Measurements from ENCODE around the gene RAB41.
A peak's percentile ranks its signal among the peaks of the same experiment; 100 is the strongest.
"Not testable (repeated sequence)": the region's sequence is repeated elsewhere in the genome, so short reads cannot be mapped to it uniquely, and the experiment has no call there.

The RAB41 gene

GRCh38 chrX:70281951-70282350 lies at the start of gene RAB41:
RAB41 (plus strand) TSS chrX:70282172; CDS start chrX:70282218, 46 bp downstream.
- no peak for DNase-seq

- DNase-seq: no peak
Measured at GRCh38 chrX:70234355-70234754, 47.6 kb upstream of the RAB41 start, which contains the start of gene AWAT1. AWAT1 (plus strand) TSS chrX:70234655; CDS start chrX:70234696, 41 bp downstream.

GRCh38 chrX:70240751-70241150 lies 41.2 kb upstream of the RAB41 start:
- no peak for DNase-seq

- no peak for DNase-seq
Measured at GRCh38 chrX:70241501-70241900, 40.5 kb upstream of the RAB41 start.

GRCh38 chrX:70243601-70244000 lies 38.4 kb upstream of the RAB41 start:
- not testable (repeated sequence) for DNase-seq

- no peak for DNase-seq
Measured at GRCh38 chrX:70244881-70245280, 37.1 kb upstream of the RAB41 start.

GRCh38 chrX:70247252-70247651 lies 34.7 kb upstream of the RAB41 start:
- DNase-seq: no peak

- DNase-seq: no peak
Measured at GRCh38 chrX:70252491-70252890, 29.5 kb upstream of the RAB41 start.

GRCh38 chrX:70253377-70254062 lies 28.5 kb upstream of the RAB41 start:
- DNase-seq: no peak

- DNase-seq: no peak
Measured at GRCh38 chrX:70254063-70254400, 27.9 kb upstream of the RAB41 start.

GRCh38 chrX:70254909-70255308 lies 27.1 kb upstream of the RAB41 start:
- no peak for DNase-seq

- DNase-seq: no peak
Measured at GRCh38 chrX:70255452-70255851, 26.5 kb upstream of the RAB41 start.

- DNase-seq: no peak
Measured at GRCh38 chrX:70257423-70258288, 24.3 kb upstream of the RAB41 start.

- DNase-seq: no peak
Measured at GRCh38 chrX:70260104-70260503, 21.9 kb upstream of the RAB41 start, which contains the start of gene P2RY4. P2RY4 (minus strand) TSS chrX:70260204; CDS start chrX:70259624, 580 bp downstream.

- DNase-seq: peak in 1 of 4 experiments; percentile 2
Measured at GRCh38 chrX:70262952-70263567, 18.9 kb upstream of the RAB41 start.

- no peak for DNase-seq
Measured at GRCh38 chrX:70264784-70265183, 17.2 kb upstream of the RAB41 start.

- no peak for DNase-seq
Measured at GRCh38 chrX:70268034-70268433, 13.9 kb upstream of the RAB41 start, which contains the start of gene ARR3. ARR3 (plus strand) TSS chrX:70268334; CDS start chrX:70269386, 1,052 bp downstream.

GRCh38 chrX:70274029-70274428 lies 7.9 kb upstream of the RAB41 start:
- not testable (repeated sequence) for DNase-seq

GRCh38 chrX:70279081-70279480 lies 2.9 kb upstream of the RAB41 start:
- DNase-seq: no peak

GRCh38 chrX:70280573-70280972 lies 1.4 kb upstream of the RAB41 start:
- DNase-seq: no peak

- DNase-seq: no peak
Measured at GRCh38 chrX:70289168-70289792, 7.3 kb downstream of the RAB41 start.

- DNase-seq: peak; percentile 11 to 53 (median 24)
Measured at GRCh38 chrX:70289793-70290770, 8.1 kb downstream of the RAB41 start, which contains the start of the genes KIF4A and PDZD11. KIF4A (plus strand) TSS chrX:70290104; CDS start chrX:70290459, 355 bp downstream. PDZD11 (minus strand) TSS chrX:70289927; CDS start chrX:70289341, 586 bp downstream.
